HG02840 (cell line): ENCODE results near the gene GATA5.

ENCODE experiments used
- ATAC-seq: cut with Tn5 transposase; IDR thresholded peaks from one replicate; pipeline ENCODE4 v1.9.1; 2021; ENCODE audit warnings: mild to moderate bottlenecking, moderate library complexity, moderate number of reproducible peaks; ENCODE audit not compliant: unreplicated experiment, low FRiP score

GATA5 gene, protein sequence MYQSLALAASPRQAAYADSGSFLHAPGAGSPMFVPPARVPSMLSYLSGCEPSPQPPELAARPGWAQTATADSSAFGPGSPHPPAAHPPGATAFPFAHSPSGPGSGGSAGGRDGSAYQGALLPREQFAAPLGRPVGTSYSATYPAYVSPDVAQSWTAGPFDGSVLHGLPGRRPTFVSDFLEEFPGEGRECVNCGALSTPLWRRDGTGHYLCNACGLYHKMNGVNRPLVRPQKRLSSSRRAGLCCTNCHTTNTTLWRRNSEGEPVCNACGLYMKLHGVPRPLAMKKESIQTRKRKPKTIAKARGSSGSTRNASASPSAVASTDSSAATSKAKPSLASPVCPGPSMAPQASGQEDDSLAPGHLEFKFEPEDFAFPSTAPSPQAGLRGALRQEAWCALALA

DNA sequence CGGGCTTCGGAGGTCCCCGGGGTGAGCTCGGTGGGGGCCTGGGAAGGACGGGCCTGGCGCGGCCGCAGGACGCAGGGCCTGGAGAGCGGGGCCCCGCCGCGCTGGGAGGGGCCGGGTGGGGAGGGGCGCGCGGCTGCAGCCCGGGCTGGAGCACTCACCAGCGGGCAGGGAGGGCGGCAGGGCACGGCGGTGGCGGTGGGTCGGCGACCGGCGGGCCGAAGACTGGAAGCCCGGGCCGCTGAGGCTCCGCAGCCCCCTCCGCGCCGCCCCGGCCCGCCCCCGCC lies at the start of gene GATA5:
Gene GATA5, minus strand, starts transcription at position 224 of the 284 bp plus-strand sequence. CDS start 474 bp downstream, outside the sequence.
- ATAC-seq, result no peak

GRCh38 chr20:62525014-62525413 lies 49.2 kb upstream of the GATA5 start:
- no peak for ATAC-seq

DNA sequence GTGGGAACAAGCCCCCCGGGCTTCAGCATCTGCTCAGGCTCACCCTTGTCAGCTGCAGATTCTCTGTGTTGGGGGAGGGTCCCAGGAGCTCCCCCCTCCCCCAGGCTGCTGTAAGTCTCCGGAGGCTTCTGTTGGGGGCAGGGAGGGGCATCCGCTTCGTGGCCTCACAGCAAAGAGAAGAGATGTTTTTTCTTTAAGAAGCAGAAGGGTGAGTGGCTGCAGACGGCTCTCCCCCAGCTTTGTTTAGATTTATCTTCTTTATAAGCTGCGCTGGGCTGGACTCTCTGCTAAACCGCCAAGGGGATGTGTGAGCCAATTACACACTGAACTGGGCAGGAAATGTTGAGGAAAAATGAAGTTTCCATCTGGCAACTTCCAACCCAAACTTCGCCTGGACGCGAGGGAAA lies 48.7 kb upstream of the GATA5 start:
- no peak for ATAC-seq

- no peak for ATAC-seq
Observed at GRCh38 chr20:62523473-62524203, 47.8 kb upstream of the GATA5 start.

DNA sequence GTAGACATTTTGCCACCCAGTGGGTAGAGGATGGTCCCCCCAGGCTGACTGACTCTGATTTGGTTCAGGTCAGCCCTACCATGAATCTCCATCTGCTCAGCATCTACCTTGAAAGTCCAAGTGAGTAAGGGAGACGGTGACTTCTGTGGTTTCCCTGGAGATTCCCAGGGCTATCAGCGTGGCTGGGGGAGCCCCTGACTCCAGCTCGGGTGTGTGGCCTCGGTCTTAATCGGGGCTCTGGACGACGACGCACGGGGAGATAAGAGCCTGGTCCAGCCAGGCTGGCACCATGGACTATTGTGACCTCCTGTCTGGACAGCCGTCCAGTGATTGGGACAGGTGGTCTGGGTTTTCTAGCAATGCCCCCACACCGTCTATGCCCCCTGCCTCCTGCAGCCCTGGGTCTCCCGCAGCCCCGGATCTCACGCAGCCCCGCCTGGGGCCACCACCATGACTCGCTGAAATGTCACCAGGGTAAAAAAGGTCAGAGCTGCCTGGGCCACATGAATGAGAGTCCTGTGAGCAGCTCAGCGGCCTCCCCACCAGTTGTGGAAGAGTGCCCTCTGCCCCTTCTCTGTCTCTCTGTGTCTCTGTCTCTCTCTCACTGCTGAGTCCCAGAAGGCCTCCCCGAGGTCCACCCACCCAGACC lies 47.1 kb upstream of the GATA5 start:
- ATAC-seq, result no peak

- ATAC-seq, result no peak
Observed at GRCh38 chr20:62519826-62520225, 44.0 kb upstream of the GATA5 start.

- ATAC-seq, result no peak
Observed at GRCh38 chr20:62518911-62519310, 43.1 kb upstream of the GATA5 start.

GRCh38 chr20:62517901-62518610 lies 42.3 kb upstream of the GATA5 start:
- no peak for ATAC-seq

DNA sequence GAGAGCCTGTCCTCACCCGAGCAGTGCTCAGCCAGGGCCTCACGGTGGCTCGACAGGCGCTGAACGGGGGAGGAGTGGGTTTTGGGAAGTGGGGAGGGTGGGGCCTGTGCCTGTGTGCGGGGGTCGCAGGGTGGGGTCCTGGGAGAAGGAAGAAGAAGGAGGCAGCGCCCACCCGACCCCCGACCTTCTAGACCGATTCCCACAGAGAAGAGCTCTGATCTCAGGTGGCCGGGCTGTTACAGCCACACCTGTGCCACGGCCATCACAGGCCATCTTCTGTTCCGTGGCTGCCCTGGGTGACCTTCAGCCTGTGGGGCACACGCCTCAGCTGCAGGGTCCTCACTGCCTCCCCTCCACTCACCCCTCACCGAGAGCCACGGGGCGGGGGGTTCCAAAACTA lies 41.4 kb upstream of the GATA5 start:
- ATAC-seq, result no peak

DNA sequence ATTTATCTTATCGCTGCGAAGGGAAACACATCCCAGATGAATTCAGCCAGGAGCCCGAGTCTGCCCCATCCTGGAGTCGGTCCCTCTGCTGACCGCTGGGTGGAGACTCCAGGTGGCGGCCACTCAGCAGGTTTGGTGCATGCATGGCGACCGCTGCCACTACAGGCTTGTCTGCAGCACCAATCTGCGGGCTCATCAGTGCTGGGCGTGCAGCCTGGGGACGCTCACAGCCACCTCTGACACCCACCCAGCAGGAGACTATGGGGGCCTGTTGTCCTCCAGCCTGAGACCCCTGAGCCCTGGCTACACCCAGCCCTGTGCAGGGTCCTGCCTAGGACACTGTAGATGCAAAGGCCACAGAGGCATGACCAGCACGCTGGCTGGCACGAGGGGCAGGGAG lies 40.5 kb upstream of the GATA5 start:
- ATAC-seq, result no peak

GRCh38 chr20:62515826-62516225 lies 40.0 kb upstream of the GATA5 start:
- no peak for ATAC-seq

DNA sequence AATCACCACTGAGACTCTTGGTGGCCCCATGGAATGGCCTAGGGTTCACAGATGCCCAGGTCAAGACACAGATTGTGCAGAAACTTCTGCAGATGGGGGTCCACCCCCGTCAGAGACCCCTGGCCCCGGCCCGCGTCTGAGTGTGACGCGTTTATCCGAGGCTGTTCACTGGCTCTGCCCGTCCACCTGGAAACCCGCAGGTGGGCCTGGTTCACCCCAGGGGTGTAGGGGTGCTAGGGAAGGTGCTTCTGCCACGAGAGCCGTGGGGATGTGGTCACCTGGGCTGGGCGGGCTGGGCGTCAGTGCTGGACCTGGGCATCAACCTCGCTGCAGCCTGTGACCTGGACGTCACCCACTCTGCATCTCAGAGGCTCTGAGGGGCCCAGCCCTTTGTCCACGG lies 39.5 kb upstream of the GATA5 start:
- ATAC-seq, result no peak

DNA sequence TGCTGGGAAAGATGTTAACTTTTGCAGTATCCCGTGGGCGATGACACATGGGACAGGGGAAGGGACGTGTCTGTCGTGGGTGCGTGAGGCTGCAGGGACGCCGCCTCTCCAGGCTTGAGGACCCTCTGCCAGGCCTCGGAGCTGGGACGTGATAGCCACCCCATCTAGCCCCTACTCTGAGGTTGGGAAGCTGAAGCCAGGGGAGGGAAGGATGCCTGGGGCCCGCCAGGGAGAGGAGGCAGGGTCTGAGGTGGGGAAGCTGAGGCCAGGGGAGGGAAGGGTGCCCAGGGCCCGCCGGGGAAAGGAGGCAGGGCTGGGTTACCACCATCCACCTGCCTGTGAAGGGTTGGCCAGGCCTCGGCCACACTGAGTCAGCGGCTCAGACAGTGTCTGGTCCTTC lies 38.2 kb upstream of the GATA5 start:
- ATAC-seq, result no peak

- no peak for ATAC-seq
Observed at GRCh38 chr20:62511915-62512610, 36.3 kb upstream of the GATA5 start.

DNA sequence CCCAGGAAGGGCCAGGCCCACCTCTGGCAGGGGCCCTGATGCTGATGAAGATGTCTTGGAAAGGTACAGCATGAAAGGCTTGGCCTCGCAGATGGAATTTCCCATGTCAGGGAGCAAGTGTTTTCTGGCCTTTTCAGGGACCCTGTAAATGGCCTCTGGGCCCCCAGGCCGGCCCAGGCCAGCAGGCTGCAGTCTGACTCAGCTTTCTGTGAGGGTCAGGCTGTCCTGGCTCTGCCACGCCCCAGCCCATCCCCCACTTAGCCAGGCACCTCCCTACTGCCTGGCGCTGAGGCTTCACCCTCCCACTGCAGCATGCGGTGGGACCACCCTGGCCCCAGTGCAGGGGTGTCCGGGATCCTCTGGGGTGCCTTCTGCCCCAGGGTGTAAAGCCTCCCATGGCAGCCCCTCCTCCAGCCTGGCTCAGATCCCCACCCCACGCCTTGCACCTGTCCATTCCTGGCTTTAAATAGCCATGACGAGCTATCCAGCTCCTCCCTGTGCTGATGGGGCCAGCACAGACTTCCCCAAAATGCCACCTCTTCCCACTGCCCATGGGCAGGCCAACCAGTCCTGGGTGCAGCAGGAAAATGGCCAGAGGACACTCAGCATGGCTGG lies 35.6 kb upstream of the GATA5 start:
- no peak for ATAC-seq

GRCh38 chr20:62508641-62509051 lies 32.9 kb upstream of the GATA5 start:
- ATAC-seq, result no peak

GRCh38 chr20:62507991-62508640 lies 32.3 kb upstream of the GATA5 start:
- ATAC-seq, result no peak

- ATAC-seq, result no peak
Observed at GRCh38 chr20:62507323-62507722, 31.5 kb upstream of the GATA5 start.

DNA sequence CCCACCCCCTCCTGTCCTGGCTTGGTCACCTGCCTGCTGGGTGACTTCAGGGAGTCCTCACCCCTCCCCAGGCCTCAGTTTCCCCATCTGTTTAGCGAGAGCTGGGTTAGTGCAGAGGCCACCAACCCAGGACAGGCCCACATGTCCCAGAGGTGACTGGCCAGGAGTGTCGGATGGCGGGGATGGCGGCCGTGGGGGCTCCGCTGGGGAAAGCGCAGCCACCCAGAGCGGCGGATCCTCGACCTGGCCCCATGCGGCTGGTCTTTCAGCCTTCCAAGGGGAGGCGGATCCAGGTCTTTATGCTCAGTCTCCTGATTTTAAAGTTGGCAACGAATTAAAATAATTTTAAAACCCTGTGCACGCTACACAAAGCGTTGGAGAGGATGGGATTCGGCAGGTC lies 31.0 kb upstream of the GATA5 start:
- no peak for ATAC-seq
